ENCODE measurements around the gene BDH2. TPM values are rescaled to one million over a fixed set of nuclear protein-coding genes. Genes with fewer than 3 reads are reported as not detected.

Gene BDH2
- total RNA-seq, 2 donors from 2014 or later: 62.2 to 63.0 TPM

GRCh38 chr4:103046416-103047290, 53.0 kb downstream of the BDH2 start:
- Histone ChIP-seq H3K4me3 (no peak overlapping the region), H3K27me3 (replicated peaks; ENCODE audit: insufficient read depth) (no peaks in the 10 kb centered on the region), H3K4me1 (ENCODE audit: control insufficient read depth in 1 of 2, low read depth in 2 of 2) (no peaks in the 10 kb centered on the region), H3K27ac (no peak overlapping the region), H3K36me3 (peaks cover 3% of the 10 kb centered on the region), H3K9me3 (no peaks in the 10 kb centered on the region)
- peak; percentile 61 for TF ChIP-seq CTCF (IDR thresholded peaks at IDR 0.05)
- ATAC-seq (ENCODE audit: insufficient number of reproducible peaks, low FRiP score, low read depth): peak; percentile 78
- no peak for DNase-seq (ENCODE audit: low spot score)

- H3K4me3 ChIP-seq: no peak overlapping the region
- H3K9me3 ChIP-seq: no peaks in the 10 kb centered on the region
- no peak for TF ChIP-seq CTCF (IDR thresholded peaks at IDR 0.05)
- ATAC-seq (ENCODE audit: insufficient number of reproducible peaks, low FRiP score, low read depth): no peak
- no peak for DNase-seq (ENCODE audit: low spot score)
- no peaks in the 10 kb centered on the region for H3K4me1 ChIP-seq (ENCODE audit: control insufficient read depth in 1 of 2, low read depth in 2 of 2)
- H3K36me3 ChIP-seq: no peaks in the 10 kb centered on the region
- no peak overlapping the region for H3K27ac ChIP-seq
- no peaks in the 10 kb centered on the region for H3K27me3 ChIP-seq (replicated peaks; ENCODE audit: insufficient read depth)
These were observed 55.5 kb downstream of the BDH2 start for GRCh38 chr4:103044183-103044582.

GRCh38 chr4:103036169-103036568, 63.5 kb downstream of the BDH2 start:
- H3K27ac ChIP-seq: no peak overlapping the region
- no peak overlapping the region for H3K4me3 ChIP-seq
- no peak for ATAC-seq (ENCODE audit: insufficient number of reproducible peaks, low FRiP score, low read depth)
- no peaks in the 10 kb centered on the region for H3K27me3 ChIP-seq (replicated peaks; ENCODE audit: insufficient read depth)
- TF ChIP-seq CTCF (IDR thresholded peaks at IDR 0.05): no peak
- no peaks in the 10 kb centered on the region for H3K4me1 ChIP-seq (ENCODE audit: control insufficient read depth in 1 of 2, low read depth in 2 of 2)
- no peaks in the 10 kb centered on the region for H3K36me3 ChIP-seq
- H3K9me3 ChIP-seq: no peaks in the 10 kb centered on the region
- DNase-seq (ENCODE audit: low spot score): no peak

- no peaks in the 10 kb centered on the region for H3K36me3 ChIP-seq
- H3K27me3 ChIP-seq (replicated peaks; ENCODE audit: insufficient read depth): no peaks in the 10 kb centered on the region
- ATAC-seq (ENCODE audit: insufficient number of reproducible peaks, low FRiP score, low read depth) (no peak), DNase-seq (ENCODE audit: low spot score) (no peak)
- no peak for TF ChIP-seq CTCF (IDR thresholded peaks at IDR 0.05)
- no peaks in the 10 kb centered on the region for H3K9me3 ChIP-seq
- H3K4me1 ChIP-seq (ENCODE audit: control insufficient read depth in 1 of 2, low read depth in 2 of 2): no peaks in the 10 kb centered on the region
- no peak overlapping the region for H3K27ac ChIP-seq
- H3K4me3 ChIP-seq: no peak overlapping the region
These were observed 67.1 kb downstream of the BDH2 start for GRCh38 chr4:103032574-103032973.

GRCh38 chr4:103030791-103031190, 68.8 kb downstream of the BDH2 start:
- Histone ChIP-seq H3K27ac (no peak overlapping the region), H3K4me1 (ENCODE audit: control insufficient read depth in 1 of 2, low read depth in 2 of 2) (no peaks in the 10 kb centered on the region), H3K27me3 (replicated peaks; ENCODE audit: insufficient read depth) (no peaks in the 10 kb centered on the region), H3K4me3 (no peak overlapping the region), H3K36me3 (no peaks in the 10 kb centered on the region), H3K9me3 (no peaks in the 10 kb centered on the region)
- no peak for TF ChIP-seq CTCF (IDR thresholded peaks at IDR 0.05)
- ATAC-seq (ENCODE audit: insufficient number of reproducible peaks, low FRiP score, low read depth): no peak
- no peak for DNase-seq (ENCODE audit: low spot score)

All from thoracic aorta (tissue), 2 donors.